Stimulated activated CD8-positive, alpha-beta memory T cell treated with anti-CD3 and anti-CD28 coated beads, Interleukin-2, amount 100 ng/mL, for 1 hour (primary cell): ENCODE data around the gene ME3.
"Not testable (repeated sequence)": the region's sequence is repeated elsewhere in the genome, so short reads cannot be mapped to it uniquely, and the experiment has no call there.

Experiments
- DNase-seq, 2 donors: peaks; one replicate each; pipeline ENCODE4 v3.0.0-alpha.2; 2020; ENCODE audit warnings: low read depth in 2 of 2

The ME3 gene

DNA sequence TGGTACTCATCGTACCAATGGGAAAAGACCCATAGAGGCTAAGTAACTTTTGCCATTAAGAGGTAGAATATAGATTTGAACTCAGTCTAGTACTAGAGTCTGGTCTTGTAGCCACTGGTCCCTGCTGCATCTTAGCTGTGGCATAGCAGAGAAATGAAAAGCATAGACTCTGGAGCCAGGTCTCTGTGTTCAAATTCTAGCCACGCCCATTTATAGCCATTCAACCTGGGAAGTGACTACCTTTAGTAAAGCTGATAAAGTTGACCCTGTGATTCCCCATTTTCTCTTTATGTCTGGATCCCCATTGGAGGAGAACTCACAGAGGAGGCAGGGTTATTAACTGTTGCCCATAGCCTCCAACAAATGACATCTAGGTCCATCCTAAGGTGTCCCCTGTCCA is 113.6 kb downstream of the ME3 start:
- no peak for DNase-seq

DNA sequence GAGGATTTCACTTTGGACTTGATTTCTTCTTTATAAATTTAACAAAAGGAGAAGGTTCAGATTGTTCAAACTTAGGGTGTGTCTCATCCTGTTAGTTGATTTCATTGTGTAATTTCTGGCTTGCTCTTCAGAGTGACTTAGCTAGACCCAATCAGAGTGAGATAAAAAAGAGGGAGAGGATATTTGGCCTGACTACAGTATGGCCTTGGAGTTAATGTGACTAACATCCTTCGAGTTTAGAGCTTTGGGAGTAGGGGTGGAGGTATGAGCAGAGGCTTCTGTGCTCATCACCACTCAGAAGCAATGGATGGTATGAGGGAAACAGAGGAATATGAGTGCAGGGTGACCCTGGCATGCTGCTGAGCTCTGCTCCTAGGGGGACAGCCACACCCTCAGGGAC is 114.2 kb downstream of the ME3 start:
- no peak for DNase-seq

DNA sequence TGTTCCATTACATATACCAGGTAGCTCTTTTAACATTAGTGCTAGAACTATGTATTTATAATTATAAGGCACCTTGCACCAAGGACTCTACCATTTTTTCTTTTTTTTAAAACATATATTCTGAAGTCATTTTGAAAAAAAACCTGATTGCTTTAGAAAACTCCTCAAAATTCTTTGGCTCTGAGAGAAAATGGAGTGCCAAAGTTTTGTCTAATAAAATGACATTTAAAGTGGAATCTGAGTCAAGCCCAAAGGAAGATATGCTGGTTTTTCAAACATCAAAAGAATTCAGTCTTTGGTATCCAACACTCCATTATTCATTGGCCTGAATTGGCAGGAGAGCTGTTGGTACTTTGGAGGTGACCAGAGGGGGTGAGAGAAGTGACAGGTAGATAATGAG is 116.5 kb downstream of the ME3 start:
- no peak for DNase-seq

DNA sequence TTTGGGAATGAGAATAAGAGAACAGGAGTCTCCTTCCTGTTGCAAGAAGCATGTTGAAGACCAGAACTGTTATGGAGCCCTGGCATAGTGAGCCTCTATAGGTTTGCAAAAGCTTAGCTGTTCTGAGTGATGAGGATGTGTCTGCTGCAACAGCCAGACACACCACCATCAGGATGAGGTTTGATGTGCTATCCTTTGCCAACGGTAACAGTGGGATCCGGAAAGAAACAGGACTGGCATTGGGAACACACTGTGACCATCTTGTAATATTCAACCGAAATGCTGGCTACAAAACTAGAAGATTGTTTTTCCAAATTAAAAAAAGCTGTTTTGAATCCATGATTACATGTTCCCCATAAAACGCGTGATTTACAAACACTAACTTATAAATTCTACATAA is 117.0 kb downstream of the ME3 start:
- DNase-seq, result no peak

GRCh38 chr11:86553265-86553664 is 119.2 kb downstream of the ME3 start:
- no peak for DNase-seq

GRCh38 chr11:86551288-86552092 is 120.9 kb downstream of the ME3 start:
- DNase-seq, result no peak

DNA sequence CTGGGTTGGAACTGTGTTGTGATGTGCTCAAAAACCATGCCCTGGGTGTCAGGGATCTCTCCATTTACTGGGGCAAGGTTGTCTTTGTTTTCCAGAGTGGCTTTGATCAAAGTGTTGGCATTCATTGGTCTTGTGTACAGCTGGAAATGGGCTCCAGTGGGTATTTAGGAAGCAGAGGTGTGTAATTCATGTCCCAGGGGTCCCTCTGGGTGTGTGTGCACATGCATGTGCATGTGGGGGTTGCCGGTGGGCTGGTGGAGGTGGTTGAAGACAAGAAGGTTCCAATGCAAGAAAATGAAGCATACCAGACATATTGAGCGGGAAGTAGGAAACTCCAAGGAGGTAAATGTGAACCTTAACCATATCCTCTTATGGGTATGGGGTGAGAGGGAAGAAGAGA is 121.7 kb downstream of the ME3 start:
- no peak for DNase-seq

GRCh38 chr11:86548271-86548917 is 124.0 kb downstream of the ME3 start:
- no peak for DNase-seq

GRCh38 chr11:86547727-86548126 is 124.7 kb downstream of the ME3 start:
- no peak for DNase-seq

DNA sequence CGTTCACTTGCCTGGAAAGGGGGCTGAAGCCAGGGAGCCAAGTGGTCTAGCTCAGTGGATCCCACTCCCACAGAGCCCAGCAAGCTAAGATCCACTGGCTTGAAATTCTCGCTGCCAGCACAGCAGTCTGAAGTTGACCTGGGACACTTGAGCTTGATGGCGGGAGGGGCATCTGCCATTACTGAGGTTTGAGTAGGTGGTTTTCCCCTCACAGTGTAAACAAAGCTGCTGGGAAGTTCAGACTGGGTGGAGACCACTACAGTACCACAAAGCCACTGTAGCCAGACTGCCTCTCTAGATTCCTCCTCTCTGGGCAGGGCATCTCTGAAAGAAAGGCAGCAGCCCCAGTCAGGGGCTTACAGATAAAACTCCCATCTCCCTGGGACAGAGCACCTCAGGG is 131.1 kb downstream of the ME3 start:
- DNase-seq, result not testable (repeated sequence)

DNA sequence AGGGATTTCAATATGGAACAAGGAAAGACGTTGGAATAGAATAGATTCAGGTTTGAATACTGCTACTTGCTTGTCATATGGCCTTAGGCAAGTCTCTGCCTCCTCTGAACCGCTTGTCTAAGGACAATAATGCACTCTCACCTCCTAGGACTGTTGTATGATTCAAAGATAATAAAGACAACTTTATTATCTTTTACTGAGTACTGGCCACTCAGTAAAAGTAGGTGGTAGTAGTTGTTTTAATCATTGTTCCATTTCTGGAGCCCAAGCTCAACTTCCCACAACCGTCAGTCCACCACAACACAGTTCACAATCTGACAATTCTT is 134.2 kb downstream of the ME3 start:
- no peak for DNase-seq

DNA sequence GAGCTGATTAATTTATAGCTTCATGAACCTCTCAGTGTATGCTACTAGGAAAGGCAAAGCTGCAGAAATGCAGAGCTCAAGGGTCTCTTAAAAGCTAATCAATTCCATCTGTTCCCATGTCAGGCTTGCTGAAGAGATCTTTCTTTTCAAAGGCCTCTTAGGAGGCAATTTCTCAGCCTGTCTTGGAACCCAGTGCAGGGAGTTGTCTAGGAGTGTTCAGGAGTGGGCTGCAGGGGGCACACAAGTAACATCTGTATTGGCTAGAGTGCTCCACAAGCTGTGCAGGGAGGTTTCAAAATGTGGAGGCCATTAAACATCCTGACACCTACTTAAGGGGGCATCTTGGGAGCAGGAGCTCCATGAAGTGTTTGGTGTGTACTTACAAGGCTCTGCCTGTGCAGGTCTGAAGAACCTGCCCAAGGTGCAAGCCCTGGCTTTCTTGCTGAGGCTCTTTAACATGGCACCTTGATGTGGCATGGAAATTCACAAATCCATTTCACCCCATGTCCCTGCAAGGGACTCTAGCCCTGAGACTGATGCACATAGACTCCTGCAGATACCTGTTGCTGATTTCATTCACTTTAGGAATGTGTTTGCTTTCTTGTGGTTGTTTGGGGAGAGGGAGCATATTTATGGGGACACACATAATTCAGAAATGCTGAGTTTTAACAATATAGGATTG is 134.7 kb downstream of the ME3 start:
- no peak for DNase-seq

- no peak for DNase-seq
Measured at GRCh38 chr11:86535773-86536172, 136.6 kb downstream of the ME3 start.

DNA sequence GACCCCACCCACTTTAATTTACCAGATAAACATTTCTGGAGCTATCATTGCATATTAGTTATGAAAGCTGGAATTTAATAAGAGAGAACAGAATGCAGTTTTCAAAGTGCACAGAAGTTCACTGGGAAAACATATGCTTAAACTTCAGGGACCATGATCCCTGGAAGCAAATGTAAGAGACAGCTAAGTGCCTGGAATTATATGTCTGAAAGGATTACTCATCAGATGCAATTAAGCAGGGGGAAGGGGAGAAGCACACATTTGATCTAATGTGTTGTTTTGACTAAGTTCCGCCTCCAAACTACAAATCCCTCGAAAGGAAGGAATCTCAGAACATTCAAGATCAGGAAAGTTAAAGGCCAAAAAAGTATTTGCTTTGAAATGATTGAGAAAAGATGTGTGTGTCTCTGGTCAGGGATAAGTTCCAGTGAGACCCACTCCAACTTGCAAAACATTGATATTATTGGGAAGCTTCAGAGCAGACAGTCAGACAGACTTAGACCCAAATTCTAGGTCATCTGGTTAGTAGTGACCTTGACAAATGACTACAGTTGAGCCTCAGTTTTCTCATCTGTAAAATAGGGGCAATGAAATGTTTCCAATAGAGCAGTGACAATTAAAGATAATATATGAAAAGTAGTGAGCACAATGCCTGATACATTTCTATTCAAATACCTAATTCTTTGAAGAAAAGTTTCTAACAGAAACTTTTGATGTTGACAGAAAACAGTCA is 147.6 kb downstream of the ME3 start:
- DNase-seq, result no peak

DNA sequence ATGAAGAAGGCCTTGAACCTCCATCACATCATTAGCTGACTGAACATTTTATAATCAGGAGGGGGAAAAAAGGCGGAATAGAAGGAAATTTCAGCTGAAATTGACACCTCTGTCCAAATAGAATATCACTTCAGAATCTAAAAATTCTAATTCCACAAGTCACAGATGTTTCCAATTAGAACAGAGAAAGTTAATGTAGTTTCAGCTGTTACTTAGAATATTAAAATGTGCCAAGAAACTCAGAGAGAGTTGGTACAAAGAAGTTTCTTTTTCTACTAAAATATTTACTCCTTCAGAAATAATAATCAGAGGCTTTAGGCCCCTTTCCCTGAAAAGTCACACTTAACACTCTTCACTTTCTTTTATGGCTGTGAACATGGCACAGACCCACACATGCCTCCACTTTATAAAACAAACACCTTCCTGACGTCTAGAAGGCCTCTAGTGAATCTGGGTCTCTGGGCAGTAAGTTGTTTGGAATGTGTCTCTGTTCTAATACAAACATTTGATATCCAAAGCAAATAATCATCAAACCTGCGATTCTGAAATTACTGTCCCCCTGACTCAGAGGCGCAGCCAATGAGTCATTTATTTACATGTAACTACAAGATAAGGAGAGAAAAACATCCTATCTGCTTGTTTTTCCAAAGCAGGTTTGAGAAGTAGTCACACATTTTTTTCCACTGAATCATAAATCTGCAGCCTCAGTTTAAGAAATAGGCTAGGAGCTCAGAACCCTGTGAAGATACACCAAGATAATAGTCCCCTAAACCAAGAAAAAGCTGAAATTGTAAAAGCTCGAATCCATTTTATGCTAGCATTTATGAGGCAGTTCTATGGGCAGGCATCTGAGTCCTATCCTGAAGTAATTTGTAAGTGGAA is 148.4 kb downstream of the ME3 start:
- DNase-seq, result no peak

- not testable (repeated sequence) for DNase-seq
Measured at GRCh38 chr11:86522512-86522911, 149.9 kb downstream of the ME3 start.

GRCh38 chr11:86519064-86519911 is 153.1 kb downstream of the ME3 start:
- no peak for DNase-seq

DNA sequence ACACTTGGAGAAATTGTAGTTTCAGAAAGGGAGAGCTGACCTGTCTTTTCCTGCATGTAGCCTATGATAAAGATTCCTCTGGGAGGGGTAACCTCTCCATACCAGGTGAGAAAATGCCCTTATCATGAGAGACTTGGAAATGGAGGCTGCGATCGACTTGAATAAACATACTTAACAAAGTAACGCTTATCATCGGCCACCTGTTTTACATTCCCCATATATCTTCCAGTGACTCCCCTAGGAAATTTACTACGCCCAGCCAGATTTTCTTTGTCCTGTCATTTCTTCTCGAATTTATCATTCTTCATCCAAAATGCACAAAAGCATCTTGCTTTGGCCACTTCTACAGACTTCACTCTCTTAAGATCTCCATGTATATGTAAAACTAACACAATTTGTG is 154.2 kb downstream of the ME3 start:
- DNase-seq, result no peak

DNA sequence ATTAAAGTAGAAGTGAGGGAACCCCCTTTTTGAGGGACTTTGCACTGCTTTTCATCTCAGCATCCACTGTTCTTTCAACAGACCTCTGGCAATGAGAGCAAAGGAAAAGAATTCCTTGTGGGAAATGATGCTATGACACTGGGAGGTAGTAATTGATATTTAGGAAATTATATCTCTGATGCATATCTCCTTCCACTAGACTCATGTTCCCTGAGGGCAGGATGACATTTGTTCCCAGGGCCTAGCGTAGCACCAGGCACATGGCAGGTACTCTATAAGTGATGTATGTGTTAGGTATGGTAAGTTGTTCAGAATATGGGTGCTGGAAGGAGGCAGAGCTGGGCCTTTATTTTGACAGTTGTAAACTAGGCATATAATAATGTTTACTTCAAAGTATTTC is 154.9 kb downstream of the ME3 start:
- DNase-seq, result no peak

DNA sequence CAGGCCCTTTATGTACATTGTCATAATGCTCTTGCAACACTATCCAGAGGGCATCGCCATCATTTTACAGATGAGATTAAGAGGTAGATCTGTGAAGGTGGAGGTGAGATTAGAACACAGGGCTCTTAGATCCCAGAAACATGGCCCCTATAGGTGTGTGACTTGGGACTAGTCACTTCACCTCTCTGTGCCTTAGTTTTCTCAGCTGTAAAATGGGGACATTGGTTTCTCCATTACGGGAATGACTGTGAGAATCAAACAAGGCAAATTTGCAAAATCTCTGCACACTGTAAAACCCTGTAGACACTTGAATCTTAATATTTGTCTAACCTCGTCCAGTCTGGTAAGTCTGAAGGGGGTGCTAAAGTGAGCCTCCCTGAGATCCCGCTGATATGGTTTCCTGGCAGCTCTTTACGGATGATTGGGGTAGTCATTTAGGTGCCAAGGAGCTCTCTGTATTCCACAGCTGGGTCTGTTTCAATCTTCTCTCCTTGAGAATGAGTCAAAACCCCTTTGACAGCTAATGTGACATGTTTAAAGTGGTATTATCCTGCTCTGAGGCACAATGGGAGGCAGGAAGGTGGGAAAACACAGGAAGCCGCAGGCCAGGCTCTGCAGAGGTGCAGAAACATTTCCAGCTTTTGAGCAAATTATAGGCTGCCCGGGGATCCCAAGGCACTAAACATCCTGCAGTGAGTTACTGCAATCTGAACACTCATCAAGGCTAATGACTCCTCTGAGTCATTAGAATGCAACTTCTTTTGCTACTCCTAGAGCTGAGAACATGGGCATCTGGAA is 156.9 kb downstream of the ME3 start:
- DNase-seq, result no peak
